ENCODE measurements around the gene CDH5. TPM values are rescaled to one million over a fixed set of nuclear protein-coding genes. Genes with fewer than 3 reads are reported as not detected.
"Not testable (repeated sequence)": the region's sequence is repeated elsewhere in the genome, so short reads cannot be mapped to it uniquely, and the experiment has no call there.

CDH5 gene
- total RNA-seq, 1 experiment from 2014 or later: 0.25 TPM

GRCh38 chr16:66326991-66327513 is 39.4 kb upstream of the CDH5 start:
- H3K4me3 ChIP-seq (ENCODE audit: low read depth, low read length): no peak overlapping the region
- H3K36me3 Mint-ChIP-seq (ENCODE audit: insufficient read depth, unreplicated experiment): peaks cover 4% of the 10 kb centered on the region
- H3K4me1 Mint-ChIP-seq (ENCODE audit: low read depth, unreplicated experiment): peaks cover 14% of the 10 kb centered on the region
- H3K27ac Mint-ChIP-seq (ENCODE audit: unreplicated experiment): peak overlapping the region; percentile 92
- intact Hi-C loops (cut with micrococcal nuclease; ENCODE audit: unreplicated experiment): loop anchor here (1.0 kb wide), 2 partner anchors 17 to 175 kb away; no protein-coding TSS in a partner anchor
- no peaks in the 10 kb centered on the region for H3K36me3 ChIP-seq (ENCODE audit: control insufficient read depth, insufficient read depth, low read length)
- H3K27me3 ChIP-seq (replicated peaks; ENCODE audit: control insufficient read depth, insufficient read depth, low read length): no peaks in the 10 kb centered on the region
- H3K9me3 ChIP-seq: no peaks in the 10 kb centered on the region
- H3K9me3 Mint-ChIP-seq (ENCODE audit: unreplicated experiment): peaks cover 10% of the 10 kb centered on the region
- ChIA-PET POLR2A (interaction anchor here (2.3 kb wide), 1 partner anchor 175 kb away, joined by 5 read pairs; no protein-coding TSS in a partner anchor), CTCF (interaction anchor here (0.5 to 2.8 kb wide), 5 partner anchors 9 to 175 kb away, joined by 3 to 22 read pairs (median 3); no protein-coding TSS in a partner anchor)
- peak overlapping the region; percentile 28 for H3K4me3 Mint-ChIP-seq (ENCODE audit: unreplicated experiment)
- TF ChIP-seq CTCF (IDR thresholded peaks at IDR 0.05; ENCODE audit: insufficient read depth in 1 of 2, low read depth in 1 of 2, low read length in 1 of 2, severe bottlenecking in 1 of 2, unreplicated experiment in 1 of 2): no peak
- H3K27me3 Mint-ChIP-seq (ENCODE audit: insufficient read depth, unreplicated experiment): no peaks in the 10 kb centered on the region
- peak; percentile 82 for DNase-seq
- no TSS peak for BruUV-seq (replicated peaks)
- peaks cover 25% of the 10 kb centered on the region for H3K4me1 ChIP-seq

GRCh38 chr16:66328282-66328681 is 38.2 kb upstream of the CDH5 start:
- H3K27me3 ChIP-seq (replicated peaks; ENCODE audit: control insufficient read depth, insufficient read depth, low read length): no peaks in the 10 kb centered on the region
- DNase-seq: no peak
- H3K36me3 Mint-ChIP-seq (ENCODE audit: insufficient read depth, unreplicated experiment): peaks cover 4% of the 10 kb centered on the region
- TF ChIP-seq CTCF (IDR thresholded peaks at IDR 0.05; ENCODE audit: insufficient read depth in 1 of 2, low read depth in 1 of 2, low read length in 1 of 2, severe bottlenecking in 1 of 2, unreplicated experiment in 1 of 2): no peak
- peaks cover 25% of the 10 kb centered on the region for H3K4me1 ChIP-seq
- H3K4me3 ChIP-seq (ENCODE audit: low read depth, low read length): no peak overlapping the region
- ChIA-PET POLR2A (no interaction called here), CTCF (interaction anchor here (2.8 kb wide), 1 partner anchor 15 kb away, joined by 22 read pairs; no protein-coding TSS in a partner anchor)
- no TSS peak for BruUV-seq (replicated peaks)
- H3K36me3 ChIP-seq (ENCODE audit: control insufficient read depth, insufficient read depth, low read length): no peaks in the 10 kb centered on the region
- H3K9me3 Mint-ChIP-seq (ENCODE audit: unreplicated experiment): peaks cover 12% of the 10 kb centered on the region
- H3K4me3 Mint-ChIP-seq (ENCODE audit: unreplicated experiment): no peak overlapping the region
- H3K9me3 ChIP-seq: no peaks in the 10 kb centered on the region
- H3K27me3 Mint-ChIP-seq (ENCODE audit: insufficient read depth, unreplicated experiment): no peaks in the 10 kb centered on the region
- intact Hi-C loops (cut with micrococcal nuclease; ENCODE audit: unreplicated experiment): no loop called here
- H3K4me1 Mint-ChIP-seq (ENCODE audit: low read depth, unreplicated experiment): peaks cover 14% of the 10 kb centered on the region
- peak overlapping the region; percentile 92 for H3K27ac Mint-ChIP-seq (ENCODE audit: unreplicated experiment)

GRCh38 chr16:66331464-66331863 is 35.0 kb upstream of the CDH5 start:
- peaks cover 12% of the 10 kb centered on the region for H3K9me3 Mint-ChIP-seq (ENCODE audit: unreplicated experiment)

More at GRCh38 chr16:66331464-66331863, 35.0 kb upstream of the CDH5 start:
- H3K27me3 ChIP-seq (replicated peaks; ENCODE audit: control insufficient read depth, insufficient read depth, low read length); H3K36me3 ChIP-seq (ENCODE audit: control insufficient read depth, insufficient read depth, low read length); H3K9me3 ChIP-seq; POLR2A ChIA-PET; H3K4me3 ChIP-seq (ENCODE audit: low read depth, low read length); H3K27me3 Mint-ChIP-seq (ENCODE audit: insufficient read depth, unreplicated experiment); BruUV-seq (replicated peaks); intact Hi-C loops (cut with micrococcal nuclease; ENCODE audit: unreplicated experiment); DNase-seq; CTCF ChIA-PET; H3K27ac Mint-ChIP-seq (ENCODE audit: unreplicated experiment); H3K4me3 Mint-ChIP-seq (ENCODE audit: unreplicated experiment); H3K36me3 Mint-ChIP-seq (ENCODE audit: insufficient read depth, unreplicated experiment): not testable (repeated sequence)
- H3K4me1 ChIP-seq: peaks cover 17% of the 10 kb centered on the region
- H3K4me1 Mint-ChIP-seq (ENCODE audit: low read depth, unreplicated experiment): peaks cover 11% of the 10 kb centered on the region
